Measurements from ENCODE around the gene ANKDD1A.

- TF ChIP-seq POLR2AphosphoS5 (IDR thresholded peaks at IDR 0.05) (no peak), CTCF (IDR thresholded peaks at IDR 0.05; ENCODE audit: poor library complexity, severe bottlenecking) (no peak), EZH2 (IDR thresholded peaks at IDR 0.05; ENCODE audit: borderline replicate concordance, insufficient read depth, low read length, poor library complexity, severe bottlenecking) (no peak), TAF1 (IDR thresholded peaks at IDR 0.05; ENCODE audit: low read depth) (no peak), REST (IDR thresholded peaks at IDR 0.05; ENCODE audit: borderline replicate concordance) (no peak), EP300 (conservative IDR thresholded peaks at IDR 0.05; ENCODE audit: poor library complexity, severe bottlenecking) (no peak), RAD21 (conservative IDR thresholded peaks at IDR 0.05) (no peak), SMC3 (conservative IDR thresholded peaks at IDR 0.05; ENCODE audit: poor library complexity) (no peak), MXI1 (conservative IDR thresholded peaks at IDR 0.05; ENCODE audit: poor library complexity, severe bottlenecking) (no peak)
Observed at GRCh38 chr15:64896371-64897069, 15.2 kb upstream of the ANKDD1A start.

Data from neural cell (in vitro differentiated cells).